Activated CD8-positive, alpha-beta memory T cell treated with anti-CD3 and anti-CD28 coated beads for 1 hour (primary cell): ENCODE data around the gene IL2RA.

Source experiments
- DNase-seq, 2 donors: peaks; one replicate each; pipeline ENCODE4 v3.0.0-alpha.2; 2020; ENCODE audit warnings: low read depth in 1 of 2; ENCODE audit errors: extremely low read depth in 1 of 2

IL2RA gene

GRCh38 chr10:6061056-6061455 lies 1.1 kb downstream of the IL2RA start:
- no peak for DNase-seq

DNA sequence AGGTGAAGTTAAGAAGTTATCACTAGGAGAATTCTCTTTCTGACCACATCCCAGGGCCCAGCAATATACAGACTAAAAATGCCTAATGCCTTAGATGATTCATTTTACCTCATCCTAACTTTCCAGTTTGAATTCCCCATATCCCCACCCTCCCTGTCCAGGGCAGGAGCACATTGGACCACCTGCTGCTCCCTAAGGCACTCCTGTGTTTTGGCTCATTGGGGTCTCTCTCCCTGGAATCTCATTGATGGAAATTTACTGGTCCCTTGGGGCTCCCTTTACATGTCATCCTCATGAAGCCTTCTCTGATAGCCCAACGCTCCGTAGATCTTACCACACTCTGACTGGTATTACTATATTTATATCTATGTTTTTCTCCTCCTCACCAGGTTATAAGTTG lies 2.7 kb downstream of the IL2RA start:
- no peak for DNase-seq

- DNase-seq = no peak
Measured at GRCh38 chr10:6058682-6059475, 3.3 kb downstream of the IL2RA start.

- DNase-seq = no peak
Measured at GRCh38 chr10:6056411-6057135, 5.6 kb downstream of the IL2RA start.

GRCh38 chr10:6055929-6056328 lies 6.2 kb downstream of the IL2RA start:
- no peak for DNase-seq

- no peak for DNase-seq
Measured at GRCh38 chr10:6054884-6055283, 7.3 kb downstream of the IL2RA start.

GRCh38 chr10:6053816-6054631 lies 8.1 kb downstream of the IL2RA start:
- DNase-seq = no peak

GRCh38 chr10:6053303-6053702 lies 8.9 kb downstream of the IL2RA start:
- no peak for DNase-seq

- DNase-seq = peak; percentile 51 to 63
Measured at GRCh38 chr10:6052247-6053221, 9.6 kb downstream of the IL2RA start.

GRCh38 chr10:6050801-6051445 lies 11.2 kb downstream of the IL2RA start:
- DNase-seq = peak; percentile 61 to 86

DNA sequence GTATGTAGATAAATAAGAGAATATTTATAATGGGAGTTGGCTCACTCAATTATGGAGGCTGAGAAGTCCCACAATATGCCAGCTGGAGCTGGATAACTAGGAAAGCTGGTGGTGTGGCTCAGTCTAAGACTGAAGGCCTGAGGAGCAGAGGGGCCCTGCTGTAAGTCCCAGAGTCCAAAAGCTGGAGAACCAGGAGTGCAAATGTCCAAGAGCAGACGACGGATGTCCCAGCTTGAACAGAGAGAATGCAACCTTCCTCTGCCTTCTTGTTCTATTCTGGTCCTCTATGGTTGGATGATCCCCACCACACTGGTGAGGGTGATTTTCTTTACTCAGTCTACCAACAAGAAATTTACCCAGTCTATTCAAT lies 13.2 kb downstream of the IL2RA start:
- DNase-seq = no peak

GRCh38 chr10:6048281-6049030 lies 13.7 kb downstream of the IL2RA start:
- no peak for DNase-seq

DNA sequence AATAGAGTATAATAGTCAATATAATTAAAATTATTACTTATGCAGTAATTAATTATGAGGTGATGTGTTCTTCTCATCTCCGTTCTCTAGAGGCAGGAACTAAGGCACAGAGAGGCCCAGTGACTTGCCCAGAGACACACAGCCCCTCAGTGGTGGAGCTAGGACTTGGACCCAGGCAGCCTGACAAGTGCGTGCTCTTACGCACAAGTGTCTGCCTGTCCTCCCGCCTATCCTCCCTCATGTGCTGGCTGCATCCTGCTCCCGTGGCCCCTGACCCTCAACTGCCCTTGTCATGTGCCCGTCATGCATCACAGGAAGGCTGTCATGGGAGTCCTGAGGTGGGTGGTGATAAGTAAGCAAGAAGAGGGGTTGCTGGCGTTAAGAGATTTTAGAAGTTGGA lies 14.3 kb downstream of the IL2RA start:
- DNase-seq = no peak

DNA sequence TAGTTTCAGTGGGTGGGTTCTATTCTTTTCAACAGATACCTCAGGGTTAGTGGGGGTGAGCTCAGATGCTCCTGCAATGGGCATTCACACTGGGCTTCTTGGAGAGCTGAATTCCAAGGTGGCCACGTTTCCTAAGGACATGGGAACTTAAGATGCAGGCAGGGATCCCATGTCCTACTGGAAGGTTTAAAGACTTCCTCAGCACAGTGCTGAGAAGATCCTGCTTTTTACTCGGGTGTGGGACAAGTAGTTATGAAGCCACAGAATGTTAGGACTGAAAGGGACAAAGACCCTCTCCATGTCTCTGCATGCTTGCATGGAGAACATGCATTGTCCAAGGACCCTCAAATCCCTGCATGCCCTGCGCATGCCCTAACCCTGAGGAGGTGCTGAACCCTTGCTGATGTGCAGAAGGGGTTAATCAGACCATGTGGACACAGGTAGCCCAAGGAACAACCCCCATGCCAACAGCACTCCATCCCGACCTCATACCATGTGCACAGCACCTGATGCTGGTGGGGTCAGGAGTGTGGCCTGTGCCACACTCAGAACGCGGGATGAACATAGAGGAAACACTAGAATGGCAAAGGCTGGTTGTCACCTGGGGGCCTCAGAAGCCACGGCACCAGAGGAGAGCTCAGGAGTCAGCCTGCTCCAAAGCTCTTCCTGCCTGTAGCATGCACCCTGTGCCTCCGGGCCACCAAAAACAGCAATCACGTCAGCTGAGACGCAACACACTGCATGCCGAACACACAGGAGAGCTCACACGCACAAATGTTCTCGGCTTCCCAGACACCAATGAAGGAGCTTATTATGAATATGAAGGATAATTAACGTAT lies 15.2 kb downstream of the IL2RA start:
- no peak for DNase-seq

DNA sequence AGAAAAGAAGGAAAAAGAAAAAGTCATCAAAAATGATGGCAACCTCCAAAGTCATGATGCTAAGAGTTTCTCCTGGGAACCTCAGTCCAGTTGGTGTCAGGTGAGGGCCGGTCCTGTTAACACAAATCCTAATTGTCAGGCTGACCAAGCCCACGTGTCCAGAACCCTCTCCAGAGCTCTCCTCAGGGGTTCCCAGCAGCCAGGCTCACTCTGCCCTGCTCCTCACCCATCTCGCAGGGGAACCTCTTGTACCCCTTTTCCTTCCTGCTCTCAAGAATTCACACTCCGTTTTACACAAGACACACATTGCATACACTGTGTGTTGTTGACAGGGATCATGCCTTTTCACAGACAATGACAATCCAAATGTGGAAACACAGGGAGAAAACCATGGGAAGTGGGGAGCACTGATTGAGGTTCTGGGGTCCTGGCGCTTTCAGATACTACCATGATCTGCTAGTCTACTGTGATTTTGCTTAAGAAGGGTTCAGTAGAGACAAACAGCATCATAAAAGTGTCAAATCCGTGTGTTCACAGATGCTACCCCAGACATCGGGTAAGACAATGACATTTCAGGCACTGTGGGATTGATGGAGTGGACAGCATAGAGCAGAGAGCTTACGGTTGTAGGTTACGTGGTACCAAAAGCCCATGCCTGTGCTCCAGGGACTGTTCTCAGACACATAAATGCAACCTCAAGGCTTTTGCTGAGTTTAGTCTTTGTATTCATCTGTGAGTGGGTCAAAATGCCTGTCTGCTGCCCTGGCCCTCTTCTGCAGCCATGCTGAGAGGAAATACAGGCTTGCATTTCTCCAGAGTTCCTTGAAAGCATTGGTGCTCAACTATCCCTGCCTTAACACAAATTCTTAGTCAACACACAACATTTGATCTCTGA lies 16.0 kb downstream of the IL2RA start:
- DNase-seq = no peak

DNA sequence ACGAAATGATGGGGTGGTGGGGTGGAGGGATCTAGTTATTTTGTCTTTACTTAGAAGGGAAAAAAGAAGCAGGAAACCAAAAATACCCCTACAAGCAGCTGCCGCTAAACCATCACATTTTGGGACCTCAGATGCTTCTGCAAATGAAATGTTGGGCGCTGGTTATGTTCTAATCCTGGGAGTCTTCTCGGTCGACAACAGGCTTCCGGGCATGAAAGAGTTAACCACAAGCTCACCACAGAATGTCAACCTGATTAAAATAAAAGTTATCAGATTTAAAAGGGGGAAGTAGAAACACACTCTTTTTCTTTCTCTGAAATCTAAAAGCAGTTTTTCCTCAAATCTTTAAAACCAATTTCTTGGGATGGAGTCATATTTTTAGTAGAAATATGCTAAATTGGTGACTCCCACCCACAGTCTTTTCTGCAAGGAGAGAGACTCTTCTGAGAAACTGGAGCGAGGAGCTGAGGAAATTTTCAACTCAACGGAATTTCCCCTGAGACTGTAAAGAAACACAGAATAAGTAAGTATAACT lies 16.8 kb downstream of the IL2RA start:
- no peak for DNase-seq

- DNase-seq = no peak
Measured at GRCh38 chr10:6044751-6045313, 17.3 kb downstream of the IL2RA start.
